Measurements from ENCODE around the gene ZBTB32.

The ZBTB32 gene

DNA sequence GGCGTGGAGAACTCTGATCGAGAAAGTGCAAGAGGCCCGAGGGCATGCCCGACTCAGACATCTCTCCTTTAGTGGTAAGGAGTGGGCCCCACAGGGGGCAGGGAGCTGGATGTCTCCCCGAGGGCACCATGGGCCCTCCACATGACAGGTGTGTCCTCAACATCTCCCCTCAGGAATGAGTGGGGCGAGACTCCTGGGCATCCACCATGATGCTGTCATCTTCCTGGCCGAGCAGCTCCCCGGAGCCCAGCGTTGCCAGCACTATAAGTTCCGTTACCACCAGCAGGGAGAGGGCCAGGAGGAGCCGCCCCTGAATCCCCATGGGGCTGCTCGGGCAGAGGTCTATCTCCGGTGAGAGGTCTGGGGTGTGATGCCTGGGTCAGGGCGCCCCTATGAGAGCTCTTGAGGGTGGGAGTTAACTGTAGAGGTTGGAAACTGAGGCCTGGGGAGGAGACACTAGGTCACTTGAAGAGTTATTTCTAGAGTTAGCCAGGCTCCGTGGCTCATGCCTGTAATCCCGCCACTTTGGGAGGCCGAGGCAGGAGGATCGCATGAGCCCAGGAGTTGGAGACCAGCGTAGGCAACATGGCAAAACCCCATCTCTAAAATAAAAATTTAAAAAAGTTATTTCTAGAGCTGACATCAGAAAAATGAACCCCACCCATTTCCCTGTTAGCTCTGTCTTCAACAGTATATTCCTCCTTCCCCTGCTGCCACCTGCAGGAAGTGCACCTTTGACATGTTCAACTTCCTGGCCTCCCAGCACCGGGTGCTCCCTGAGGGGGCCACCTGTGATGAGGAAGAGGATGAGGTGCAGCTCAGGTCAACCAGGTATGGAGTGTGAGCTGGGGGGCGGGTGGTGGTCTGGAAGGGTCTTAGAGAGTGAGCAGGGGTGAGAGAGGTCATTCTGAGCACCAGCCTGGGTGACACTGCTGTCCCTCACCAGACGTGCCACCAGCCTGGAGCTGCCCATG lies 32.8 kb downstream of the ZBTB32 start:
- no peak for DNase-seq (ENCODE audit: low spot score)

DNA sequence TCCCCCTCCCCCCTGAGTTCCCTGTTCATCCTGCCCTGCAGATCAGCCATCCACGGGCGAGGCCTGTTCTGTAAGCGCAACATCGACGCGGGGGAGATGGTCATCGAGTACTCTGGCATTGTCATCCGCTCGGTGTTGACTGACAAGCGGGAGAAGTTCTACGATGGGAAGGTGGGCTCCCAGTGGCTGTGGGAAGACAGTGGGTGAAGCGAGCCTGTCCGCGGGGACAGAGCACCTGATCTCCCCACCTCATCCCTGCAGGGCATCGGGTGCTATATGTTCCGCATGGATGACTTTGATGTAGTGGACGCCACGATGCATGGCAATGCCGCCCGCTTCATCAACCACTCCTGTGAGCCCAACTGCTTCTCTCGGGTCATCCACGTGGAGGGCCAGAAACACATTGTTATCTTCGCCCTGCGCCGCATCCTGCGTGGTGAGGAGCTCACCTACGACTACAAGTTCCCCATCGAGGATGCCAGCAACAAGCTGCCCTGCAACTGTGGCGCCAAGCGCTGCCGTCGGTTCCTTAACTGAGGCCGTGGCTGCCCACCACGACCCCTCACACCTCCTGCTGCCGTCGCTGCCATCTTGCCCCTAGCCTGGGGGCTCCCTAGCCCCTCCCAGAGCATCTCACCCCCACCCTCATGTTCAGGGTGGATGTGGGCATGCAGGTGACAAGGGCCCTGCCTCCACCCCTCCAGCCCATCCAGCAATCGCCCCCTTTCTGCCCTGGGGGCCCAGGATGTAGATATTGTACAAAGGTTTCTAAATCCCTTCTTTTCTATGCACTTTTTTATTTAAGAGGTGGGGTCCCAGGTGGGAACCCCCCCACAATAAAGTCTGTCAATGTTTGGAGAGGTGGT lies 33.9 kb downstream of the ZBTB32 start:
- no peak for DNase-seq (ENCODE audit: low spot score)

DNA sequence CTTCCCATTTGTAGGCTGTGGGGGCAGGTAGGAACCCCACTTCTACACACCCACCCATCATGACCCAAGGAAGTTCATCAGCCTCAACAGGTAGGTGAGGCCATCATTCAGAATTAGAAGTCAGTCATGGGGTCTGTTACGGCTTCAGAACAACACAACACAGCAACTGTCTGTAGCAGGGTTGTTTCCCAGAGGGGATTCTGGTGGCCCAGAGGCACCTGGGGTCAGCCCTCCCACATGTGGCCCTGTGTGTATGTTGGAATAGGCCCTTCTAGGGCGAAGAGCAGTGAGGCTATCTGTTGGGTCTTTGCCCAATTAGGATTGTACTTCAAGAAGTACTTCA lies 34.5 kb downstream of the ZBTB32 start:
- DNase-seq (ENCODE audit: low spot score): no peak

DNA sequence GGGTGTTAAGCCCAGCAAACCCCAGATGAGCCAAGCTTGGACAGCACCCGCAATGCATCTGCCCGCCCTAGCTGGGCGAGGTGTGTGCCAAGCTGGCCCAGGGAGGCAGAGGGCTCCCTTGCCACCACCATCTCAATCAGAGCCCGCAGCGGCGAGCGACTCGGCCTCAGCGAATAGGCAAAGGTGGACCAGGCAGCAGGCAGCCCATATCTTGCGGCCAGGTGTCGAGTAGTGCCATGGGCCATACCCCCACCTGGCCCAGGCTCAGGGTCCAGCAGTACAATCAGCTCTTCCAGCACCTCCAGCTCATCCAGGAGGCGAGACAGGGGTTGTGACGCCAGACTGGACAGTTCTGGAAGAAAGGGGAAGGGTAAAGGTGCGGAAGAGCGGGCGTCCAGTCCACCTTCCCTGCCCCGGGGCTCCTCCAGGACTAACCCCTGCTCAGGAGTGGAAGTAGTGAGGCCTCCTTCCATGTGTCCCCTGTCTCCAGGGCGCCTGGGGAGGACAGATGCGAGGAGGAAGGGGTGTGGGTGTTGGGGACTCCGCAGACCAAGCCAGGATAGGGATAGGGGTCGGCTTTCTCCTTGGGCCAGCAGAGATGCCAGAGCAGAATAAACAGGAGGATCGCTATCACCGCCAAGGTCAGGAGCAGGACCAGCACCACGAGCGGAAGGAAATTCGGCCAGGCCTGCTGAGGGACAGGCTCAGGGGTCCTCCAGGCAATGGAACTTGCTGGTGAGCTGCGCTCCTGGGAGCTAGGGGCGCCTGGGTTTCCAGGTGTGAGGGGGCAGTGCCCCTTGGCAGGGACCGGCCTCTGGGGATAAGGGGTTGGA lies 35.1 kb downstream of the ZBTB32 start:
- no peak for DNase-seq (ENCODE audit: low spot score)

DNA sequence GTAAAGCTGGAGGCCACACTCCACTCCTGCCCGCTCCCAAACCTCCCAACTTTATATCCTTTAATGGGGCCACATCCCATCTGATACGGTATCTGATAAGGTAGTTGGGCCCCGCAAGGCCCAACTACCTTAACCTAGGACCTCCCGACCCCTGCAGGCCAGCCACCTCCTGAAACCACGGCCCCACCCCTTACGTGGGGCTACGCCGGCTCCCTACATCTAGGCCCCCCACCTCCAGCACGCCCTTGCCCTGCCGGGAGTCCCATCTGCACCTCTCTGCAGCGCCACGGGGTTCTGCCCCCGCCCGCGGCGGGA lies 35.7 kb downstream of the ZBTB32 start:
- DNase-seq (ENCODE audit: low spot score): no peak

DNA sequence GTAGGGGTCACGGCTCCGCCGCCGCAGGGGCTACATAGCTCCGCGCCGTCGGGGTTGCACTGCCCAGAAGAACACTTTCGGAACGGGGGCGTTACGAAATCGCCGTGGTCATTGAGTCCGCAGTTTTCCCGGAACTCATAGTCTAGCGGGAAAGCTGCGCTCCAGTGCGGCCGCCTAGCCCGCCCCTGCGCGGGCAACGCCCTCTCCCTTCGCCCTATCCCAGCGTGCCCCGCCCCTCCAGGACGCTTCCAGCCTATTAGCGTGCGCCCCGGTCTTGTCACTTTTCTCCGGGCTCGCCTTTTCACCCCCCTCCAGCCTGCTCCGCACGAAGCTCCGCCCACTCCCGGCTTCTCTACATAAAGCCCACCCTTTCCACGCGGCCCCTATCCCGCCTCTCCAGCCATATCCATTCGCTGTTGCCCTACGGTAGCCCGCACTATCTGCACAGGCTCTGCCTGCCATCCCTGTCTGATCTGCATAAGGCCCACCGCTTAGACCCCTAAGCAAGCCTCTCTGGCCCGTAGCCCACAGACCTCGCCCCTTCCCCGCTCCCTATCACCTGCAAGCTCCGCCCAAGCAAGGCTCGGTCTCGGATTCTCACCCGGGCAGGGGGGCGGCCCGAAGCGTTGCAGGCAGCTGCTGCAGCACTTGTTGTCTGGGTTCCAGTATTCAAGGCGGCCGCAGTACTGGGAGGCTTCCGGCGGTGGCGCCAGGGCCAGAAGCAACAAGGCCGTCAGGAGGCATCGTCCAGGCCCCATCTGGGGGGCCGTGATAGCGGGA lies 36.3 kb downstream of the ZBTB32 start:
- peak; percentile 98 for DNase-seq (ENCODE audit: low spot score)

DNA sequence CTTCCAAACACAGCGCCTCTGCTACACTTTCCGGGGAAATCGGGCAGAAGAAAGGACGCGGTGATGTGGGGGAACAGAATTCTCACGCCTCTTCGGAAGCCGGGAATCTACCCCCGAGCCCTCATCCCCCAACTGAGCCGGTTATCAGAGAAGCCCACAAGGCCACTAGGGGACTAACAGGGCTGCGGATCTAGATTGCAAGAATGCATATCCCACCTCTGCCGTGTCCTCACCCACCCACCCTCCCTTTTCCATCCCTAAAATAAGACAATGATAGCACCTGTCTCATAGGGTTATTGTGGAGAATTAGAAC lies 36.8 kb downstream of the ZBTB32 start:
- no peak for DNase-seq (ENCODE audit: low spot score)

DNA sequence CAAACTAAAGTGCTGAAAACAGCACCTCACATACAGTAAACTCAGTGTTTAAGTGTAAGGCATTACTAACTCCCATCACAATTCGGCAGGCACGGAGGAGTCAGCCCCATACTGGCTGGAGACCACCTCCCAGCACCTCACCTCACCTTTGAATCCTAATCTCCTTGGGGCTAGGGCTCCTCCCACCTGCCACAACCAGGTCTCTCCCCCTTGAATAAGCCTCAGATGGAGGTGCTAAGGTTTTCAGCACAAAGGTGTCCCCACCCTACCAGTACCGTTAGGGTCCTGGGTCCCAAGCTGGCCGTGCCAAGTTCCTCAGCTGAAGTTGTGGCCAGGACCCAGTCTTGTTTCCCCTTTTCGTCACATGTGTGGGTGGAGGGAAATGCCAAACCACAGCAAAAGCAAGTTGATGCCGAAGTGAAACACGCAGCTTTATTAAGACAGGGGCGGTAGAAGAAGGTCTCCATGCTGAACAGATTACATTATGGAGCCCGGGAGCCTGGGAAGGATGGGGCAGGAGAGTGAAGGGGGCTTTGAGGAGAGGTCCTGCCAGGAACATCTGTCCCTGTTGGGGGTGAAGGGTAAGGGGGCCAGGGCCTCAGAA lies 37.9 kb downstream of the ZBTB32 start, which contains the start of gene IGFLR1:
IGFLR1 (minus strand) TSS at position 332 of the 604 bp plus-strand sequence. CDS start 1,272 bp downstream, outside the sequence.
- DNase-seq (ENCODE audit: low spot score): peak; percentile 74

DNA sequence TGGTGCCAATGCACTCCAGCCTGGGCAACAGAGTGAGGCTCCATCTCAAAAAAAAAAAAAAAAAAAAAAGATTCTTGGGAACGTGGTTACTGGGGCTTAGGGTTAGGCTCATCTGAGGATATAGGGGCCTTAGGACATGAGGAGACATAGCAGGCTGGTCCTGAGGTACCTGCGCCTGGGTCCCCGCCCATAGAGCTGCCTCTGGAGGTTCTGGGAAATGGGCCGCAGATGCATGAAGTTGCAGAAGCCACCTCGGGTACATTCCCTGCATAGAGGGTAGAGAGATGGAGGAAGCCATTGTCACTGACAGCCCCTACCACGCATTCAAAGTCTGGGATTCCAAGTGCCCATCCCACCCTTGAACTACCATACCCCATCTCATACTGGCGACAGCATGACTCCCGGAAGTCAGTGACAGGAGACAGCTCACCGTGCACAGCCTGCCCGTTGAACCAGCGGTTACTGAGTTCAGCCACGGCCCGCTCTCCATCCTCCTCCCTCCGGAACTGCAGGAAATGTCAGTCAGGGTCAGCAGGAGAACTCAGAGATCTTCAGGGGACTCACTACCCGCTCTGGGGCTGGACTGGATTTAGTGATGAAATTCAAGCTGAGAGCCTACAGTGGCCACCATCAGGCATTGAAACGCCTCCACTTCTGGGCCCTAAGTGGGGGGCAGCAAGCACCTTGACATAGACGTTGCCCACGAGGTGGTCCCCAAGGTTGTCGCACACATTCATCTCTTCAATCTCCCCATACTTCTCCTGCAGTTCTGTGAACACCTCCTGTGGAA lies 39.5 kb downstream of the ZBTB32 start:
- DNase-seq (ENCODE audit: low spot score): no peak

DNA sequence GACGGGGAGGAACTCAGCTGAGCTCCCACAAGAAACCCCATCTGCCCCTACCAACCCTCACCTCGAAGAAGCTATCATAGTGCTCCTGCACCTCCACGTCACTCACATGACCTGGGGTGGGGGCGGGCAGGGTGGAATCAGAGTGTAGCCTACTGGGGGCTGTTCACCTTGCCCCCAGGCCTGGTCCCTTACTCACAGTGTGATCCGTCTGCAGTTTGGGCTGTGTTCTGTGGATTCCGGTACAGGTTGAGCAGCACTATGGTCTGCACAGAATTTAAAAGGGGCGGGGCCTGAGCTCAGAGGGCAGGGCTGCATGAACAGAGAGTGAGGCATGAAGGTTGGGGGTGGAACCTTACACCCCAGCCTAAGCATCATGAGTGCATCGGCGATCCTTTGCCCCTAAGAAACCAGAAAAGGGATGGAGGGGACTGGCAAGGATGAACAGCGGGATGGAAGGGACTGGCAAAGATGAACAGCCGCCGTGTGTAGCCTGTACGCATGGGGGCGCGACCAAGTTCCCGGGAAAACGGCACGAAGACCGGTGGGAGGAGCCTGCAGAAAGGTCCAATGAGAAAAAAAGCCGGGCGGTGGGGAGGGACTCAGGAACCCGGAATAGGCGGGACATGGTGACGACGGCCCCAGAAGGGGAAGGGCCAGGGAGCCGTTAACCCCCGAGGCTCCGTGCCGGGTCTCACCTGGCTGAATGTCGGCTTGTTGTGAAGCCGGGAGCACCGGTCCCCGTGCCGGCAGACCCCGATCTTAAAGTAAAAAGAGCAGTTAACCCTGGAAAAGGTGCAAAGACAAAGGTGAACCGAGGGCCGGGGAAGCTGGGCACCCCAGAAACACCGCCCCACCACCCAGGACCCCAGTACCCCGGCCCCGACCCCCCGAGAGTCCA lies 40.3 kb downstream of the ZBTB32 start:
- peak; percentile 97 for DNase-seq (ENCODE audit: low spot score)

DNA sequence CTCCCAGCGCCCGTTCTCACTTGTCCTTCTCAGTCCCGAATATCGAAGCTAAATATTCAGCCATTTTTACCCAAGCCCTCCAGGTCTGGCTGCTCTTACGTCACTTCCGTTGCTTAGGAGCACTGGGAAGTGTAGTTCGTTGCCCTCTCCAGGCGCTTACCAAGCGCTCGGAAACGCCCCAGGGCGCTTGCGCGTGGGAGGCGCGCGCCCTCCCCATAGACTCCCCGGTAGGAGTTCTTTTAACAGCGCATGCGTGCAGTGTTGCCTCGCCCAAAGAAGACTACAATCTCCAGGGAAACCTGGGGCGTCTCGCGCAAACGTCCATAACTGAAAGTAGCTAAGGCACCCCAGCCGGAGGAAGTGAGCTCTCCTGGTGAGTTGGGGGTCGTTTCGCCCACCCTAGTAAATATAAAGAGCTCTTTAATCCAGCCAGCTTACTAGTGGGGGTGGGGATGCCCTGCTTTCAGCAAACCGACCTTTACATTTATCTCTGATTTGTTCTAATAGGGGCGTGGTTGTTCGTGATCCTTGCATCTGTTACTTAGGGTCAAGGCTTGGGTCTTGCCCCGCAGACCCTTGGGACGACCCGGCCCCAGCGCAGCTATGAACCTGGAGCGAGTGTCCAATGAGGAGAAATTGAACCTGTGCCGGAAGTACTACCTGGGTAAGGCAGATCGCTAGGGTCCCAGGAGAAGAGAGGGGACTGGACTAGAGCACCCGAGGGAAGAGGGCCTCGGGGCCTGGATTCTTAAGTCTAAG lies 41.1 kb downstream of the ZBTB32 start, which contains the start of the genes PSENEN and U2AF1L4:
PSENEN (plus strand) TSS at position 324 of the 759 bp plus-strand sequence; CDS start at position 604, 280 bp downstream.
U2AF1L4 (minus strand) TSS at position 91 of the 759 bp plus-strand sequence; CDS start at position 64, 27 bp downstream.
- peak; percentile 100 for DNase-seq (ENCODE audit: low spot score)

DNA sequence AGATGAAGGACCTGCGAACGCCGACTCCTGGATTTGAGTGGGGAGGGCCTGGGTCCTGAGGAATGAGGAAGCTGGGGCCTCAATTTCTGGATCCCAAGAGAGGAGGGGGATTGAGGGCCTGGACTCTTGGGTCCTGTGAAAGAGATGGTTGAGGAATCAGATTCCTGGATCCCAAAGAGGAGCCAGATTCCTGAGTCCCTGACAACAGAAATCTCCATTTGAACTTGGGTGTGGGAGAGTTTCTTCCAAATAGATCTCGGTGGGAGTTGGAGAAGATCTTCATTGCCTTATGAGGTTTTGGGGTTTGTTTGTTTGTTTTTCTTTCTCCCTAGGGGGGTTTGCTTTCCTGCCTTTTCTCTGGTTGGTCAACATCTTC lies 41.7 kb downstream of the ZBTB32 start:
- DNase-seq (ENCODE audit: low spot score): no peak

DNA sequence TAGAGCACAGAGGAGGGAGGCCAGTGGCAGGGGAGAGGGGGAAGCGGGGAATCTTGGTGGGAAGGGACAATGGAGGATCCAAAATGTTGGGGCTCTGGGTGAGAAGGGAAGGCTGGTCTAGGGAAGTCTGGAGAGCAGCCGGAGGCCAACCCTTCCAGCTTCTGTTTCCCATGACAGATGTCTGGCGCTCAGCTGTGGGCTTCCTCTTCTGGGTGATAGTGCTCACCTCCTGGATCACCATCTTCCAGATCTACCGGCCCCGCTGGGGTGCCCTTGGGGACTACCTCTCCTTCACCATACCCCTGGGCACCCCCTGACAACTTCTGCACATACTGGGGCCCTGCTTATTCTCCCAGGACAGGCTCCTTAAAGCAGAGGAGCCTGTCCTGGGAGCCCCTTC lies 42.2 kb downstream of the ZBTB32 start:
- no peak for DNase-seq (ENCODE audit: low spot score)

DNA sequence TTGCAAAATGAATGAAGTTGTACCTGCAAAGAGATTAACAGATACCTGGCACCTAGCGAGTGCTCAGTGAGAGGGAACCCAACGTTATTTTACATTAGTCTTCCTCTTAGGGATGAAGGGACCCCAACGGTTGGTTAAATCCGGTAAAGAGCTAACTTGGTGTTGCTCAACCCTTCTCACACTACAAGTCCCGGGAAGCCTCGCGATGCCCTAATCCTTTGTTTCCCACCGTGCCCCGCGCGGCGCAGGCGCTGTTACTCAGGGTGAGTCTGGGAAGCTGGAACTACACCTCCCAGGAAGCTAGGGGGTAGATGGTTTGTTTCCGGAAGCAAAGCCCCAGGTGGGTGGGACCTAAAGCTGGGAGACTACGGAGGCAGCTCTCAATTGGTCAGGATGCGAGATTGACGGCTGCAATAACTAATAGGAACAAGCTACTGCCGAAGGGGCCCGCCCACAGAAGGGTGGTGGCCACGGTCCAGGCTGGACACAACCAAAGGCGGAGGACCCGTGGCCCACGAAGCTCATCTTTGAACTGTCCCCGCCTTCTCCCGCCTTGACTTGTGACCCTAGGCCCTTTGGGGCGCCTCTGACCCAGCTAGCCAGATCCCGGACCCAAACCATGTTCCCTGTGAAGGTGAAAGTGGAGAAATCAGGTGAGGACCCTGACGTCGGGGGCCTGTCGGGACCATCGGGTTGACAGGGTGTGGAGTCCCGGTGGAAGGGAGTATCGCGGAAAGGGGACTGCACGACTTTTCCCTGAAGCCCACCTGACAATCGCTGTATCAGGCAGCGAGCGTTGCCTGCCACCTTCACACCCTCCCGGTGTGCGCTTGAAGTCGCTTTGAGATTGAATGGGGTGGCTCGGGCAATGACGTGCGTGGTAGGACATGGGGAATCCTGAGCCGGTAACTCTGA lies 44.0 kb downstream of the ZBTB32 start, which contains the start of gene LIN37:
LIN37 (plus strand) TSS at position 471 of the 915 bp plus-strand sequence; CDS start at position 620, 149 bp downstream.
- peak; percentile 100 for DNase-seq (ENCODE audit: low spot score)

DNA sequence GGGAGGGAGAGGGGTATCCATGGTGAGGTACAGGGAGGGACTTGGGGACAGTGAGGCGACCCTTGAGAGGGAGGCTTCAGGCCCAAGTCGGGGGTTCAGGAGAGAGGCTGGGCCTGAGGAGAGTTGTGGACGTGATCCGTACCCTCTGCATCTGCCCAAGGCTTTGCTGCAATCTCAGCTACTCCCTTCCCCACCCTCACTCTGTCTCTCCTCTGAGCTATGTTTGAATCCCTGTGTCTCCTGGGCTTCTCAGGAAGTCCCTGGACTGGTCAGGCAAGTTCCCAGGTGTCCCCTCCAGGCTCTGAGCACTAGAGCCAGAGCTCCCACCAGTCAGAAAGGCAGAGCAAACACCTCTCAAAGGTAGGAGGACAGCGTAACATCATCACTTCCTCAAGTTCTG lies 45.8 kb downstream of the ZBTB32 start:
- no peak for DNase-seq (ENCODE audit: low spot score)

DNA sequence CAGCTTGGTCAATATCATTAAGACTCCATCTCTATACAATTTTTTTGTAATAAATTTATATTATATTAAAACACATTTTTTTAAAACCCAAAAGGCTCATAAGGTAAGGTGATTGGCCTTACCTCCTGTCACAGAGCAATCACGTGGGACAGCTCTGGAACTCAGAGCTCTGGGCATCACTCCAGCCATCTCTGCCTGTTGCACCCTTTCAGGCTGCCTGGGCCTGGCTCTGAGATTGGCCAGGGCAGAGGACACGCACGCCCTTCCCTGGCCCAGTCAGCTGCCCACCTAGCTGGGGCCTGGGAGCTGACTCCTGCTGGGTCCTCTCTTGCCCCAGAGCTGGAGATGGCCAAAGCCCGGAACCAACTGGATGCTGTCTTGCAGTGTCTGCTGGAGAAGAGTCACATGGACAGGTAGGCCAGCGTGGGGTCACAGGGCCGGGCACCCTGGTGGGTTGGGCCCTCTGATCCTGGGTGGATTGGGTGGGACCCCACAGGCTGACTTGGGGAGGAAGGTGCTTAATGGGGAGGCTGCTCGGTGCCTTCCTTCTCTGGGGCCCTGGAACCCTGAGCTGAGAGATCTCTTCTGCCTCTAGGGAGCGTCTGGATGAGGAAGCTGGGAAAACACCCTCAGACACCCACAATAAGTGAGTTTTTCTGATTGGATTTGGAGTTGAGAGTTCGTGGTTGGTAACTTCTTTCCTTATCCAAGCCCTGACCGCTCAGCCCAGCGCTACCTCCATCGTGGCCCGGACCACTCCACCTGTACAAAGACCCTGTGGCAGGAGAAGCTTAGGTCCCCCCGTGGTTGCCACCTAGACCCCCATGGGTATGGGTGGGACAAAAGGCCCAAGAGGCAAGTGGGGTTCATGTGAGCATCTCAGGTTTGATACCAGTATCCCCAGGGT lies 47.7 kb downstream of the ZBTB32 start:
- DNase-seq (ENCODE audit: low spot score): no peak

Data from pons (tissue), 1 donor.